Stomach (tissue), 9 donors: ENCODE results near the gene PAQR7. TPM values are rescaled to one million over a fixed set of nuclear protein-coding genes. Genes with fewer than 3 reads are reported as not detected.
"Not testable (repeated sequence)": the region's sequence is repeated elsewhere in the genome, so short reads cannot be mapped to it uniquely, and the experiment has no call there.

Experiments used
- DNase-seq, 2 donors: peaks; one replicate each; pipeline versions ENCODE4 v3.0.0 to v3.0.0-alpha.2; 2013 to 2019
- H3K27ac ChIP-seq, 5 donors: fragments of 200-600 bp in 4 of 5; sonication (generic) in 4 of 5; one replicate each; pipeline ENCODE4 v1.5.1; 2013 to 2019; ENCODE audit warnings: mild to moderate bottlenecking in 1 of 5, moderate library complexity in 1 of 5
- H3K27me3 ChIP-seq, 3 donors: fragments of 200-600 bp; sonication (generic); one replicate each; pipeline ENCODE4 v1.5.1; 2017 to 2019; ENCODE audit warnings: mixed run types in 1 of 3
- H3K36me3 ChIP-seq, 4 donors: fragments of 200-600 bp; sonication (generic); 1 replicate in 3 of 4; 2 replicates in 1 of 4; pipeline ENCODE4 v1.5.1; 2016 to 2019
- H3K4me1 ChIP-seq, 4 donors: fragments of 200-600 bp; sonication (generic); one replicate each; pipeline ENCODE4 v1.5.1; 2016 to 2019
- H3K4me3 ChIP-seq, 4 donors: fragments of 200-600 bp; sonication (generic) in 3 of 4; one replicate each; pipeline ENCODE4 v1.5.1; 2016 to 2019; ENCODE audit warnings: mild to moderate bottlenecking in 1 of 4
- H3K9me3 ChIP-seq, 4 donors: fragments of 200-600 bp; sonication (generic); one replicate each; pipeline ENCODE4 v1.5.1; 2016 to 2019
- CTCF ChIP-seq, 7 experiments: fragments of 450-650 bp in 4 of 7; fragments of 200-600 bp in 3 of 7; sonication (generic) in 3 of 7; IDR thresholded peaks; one replicate each; pipeline ENCODE4 v1.5.1; 2016 to 2019; ENCODE audit warnings: antibody characterized with exemption in 7 of 7, control low read depth in 2 of 7, mild to moderate bottlenecking in 1 of 7
- EP300 ChIP-seq: sonication (generic); formaldehyde crosslinking; IDR thresholded peaks from one replicate; pipeline ENCODE4 v1.6.1; 2017; ENCODE audit warnings: antibody characterized with exemption
- POLR2A ChIP-seq, 4 donors: fragments of 450-650 bp; IDR thresholded peaks; one replicate each; pipeline ENCODE4 v1.6.1; 2016; ENCODE audit warnings: antibody characterized with exemption in 4 of 4, control low read depth in 2 of 4, mild to moderate bottlenecking in 1 of 4, moderate library complexity in 1 of 4
- POLR2AphosphoS5 ChIP-seq, 3 donors: sonication (generic); formaldehyde crosslinking; IDR thresholded peaks; one replicate each; pipeline ENCODE4 v1.6.1; 2016; ENCODE audit warnings: antibody characterized with exemption in 3 of 3
- WGBS, 5 donors: extraction: QIAGEN DNeasy Blood & Tissue Kit in 3 of 5; methylation state at CpG; one replicate each; pipeline versions ENCODE4 v1.1.5 to v1.1.7; 2013 to 2018; 5-methylcytosine and 5-hydroxymethylcytosine counted together
- intact Hi-C: fragments of 100-400 bp; cut with DNase I; formaldehyde crosslinking; loops from one replicate; pipeline ENCODE4 v1.15.1; 2023; ENCODE audit warnings: low total_unique reads
- polyA plus RNA-seq, 3 donors: library from polyadenylated mRNA; stranded (reverse); fragments of 200-250 nt; gene quantifications; one replicate each; pipeline ENCODE4 v1.2.3, GENCODE V29; 2013
- total RNA-seq, 5 donors: library from RNA; depleted of rRNA; stranded (reverse); fragments of >200 nt; gene quantifications; one replicate each; pipeline versions ENCODE4 v1.1.0 to v1.2.3, GENCODE V29; 2014 to 2016
- donor health status: healthy with polysubstance abuse.
- donor health status: Bipolar disorder and iron deficiency.
- donor health status: healthy.

PAQR7 gene
- total and polyA plus RNA-seq, 8 donors = 1.8 to 10.5 (median 5.4) TPM

- Histone ChIP-seq H3K27ac (no peak overlapping the region), H3K36me3 (no peaks in the 10 kb centered on the region), H3K9me3 (no peaks in the 10 kb centered on the region), H3K4me3 (no peak overlapping the region), H3K4me1 (no peaks in the 10 kb centered on the region), H3K27me3 (no peaks in the 10 kb centered on the region)
- TF ChIP-seq POLR2AphosphoS5 (IDR thresholded peaks at IDR 0.05) (no peak), CTCF (IDR thresholded peaks at IDR 0.05) (no peak), EP300 (no peak), POLR2A (IDR thresholded peaks at IDR 0.05) (no peak)
- DNase-seq = no peak
- intact Hi-C loops = no loop called here
- 73 to 91% (median 86%) methylated on average over 1 of the region's 1 CpG for WGBS, 5 donors
Observed at GRCh38 chr1:25848531-25848930, 27.0 kb downstream of the PAQR7 start.

- Histone ChIP-seq H3K4me3 (no peak overlapping the region), H3K9me3 (no peaks in the 10 kb centered on the region), H3K27me3 (no peaks in the 10 kb centered on the region), H3K36me3 (no peaks in the 10 kb centered on the region), H3K4me1 (no peaks in the 10 kb centered on the region), H3K27ac (no peak overlapping the region)
- 69 to 75% (median 74%) methylated on average over 4 of the region's 4 CpGs for WGBS, 5 donors
- DNase-seq = no peak
- intact Hi-C loops = no loop called here
- TF ChIP-seq POLR2A (IDR thresholded peaks at IDR 0.05) = no peak
- no peak for TF ChIP-seq CTCF (IDR thresholded peaks at IDR 0.05)
- TF ChIP-seq EP300 = no peak
- no peak for TF ChIP-seq POLR2AphosphoS5 (IDR thresholded peaks at IDR 0.05)
Observed at GRCh38 chr1:25847929-25848328, 27.6 kb downstream of the PAQR7 start.

- Histone ChIP-seq H3K27ac (no peak overlapping the region), H3K9me3 (no peaks in the 10 kb centered on the region), H3K36me3 (no peaks in the 10 kb centered on the region), H3K27me3 (no peaks in the 10 kb centered on the region), H3K4me3 (no peak overlapping the region), H3K4me1 (no peaks in the 10 kb centered on the region)
- DNase-seq = no peak
- no peak for TF ChIP-seq CTCF (IDR thresholded peaks at IDR 0.05)
- WGBS, 5 donors = 77 to 88% (median 85%) methylated on average over 5 of the region's 5 CpGs
- intact Hi-C loops = no loop called here
Observed at GRCh38 chr1:25845664-25846063, 29.8 kb downstream of the PAQR7 start.

- Histone ChIP-seq H3K4me1 (no peaks in the 10 kb centered on the region), H3K4me3 (no peak overlapping the region), H3K9me3 (no peaks in the 10 kb centered on the region), H3K36me3 (no peaks in the 10 kb centered on the region), H3K27ac (no peak overlapping the region), H3K27me3 (no peaks in the 10 kb centered on the region)
- intact Hi-C loops = no loop called here
- 87 to 91% (median 89%) methylated on average over 3 of the region's 3 CpGs for WGBS, 5 donors
- DNase-seq = no peak
- TF ChIP-seq POLR2AphosphoS5 (IDR thresholded peaks at IDR 0.05) (no peak), POLR2A (IDR thresholded peaks at IDR 0.05) (no peak)
Observed at GRCh38 chr1:25844536-25845337, 30.8 kb downstream of the PAQR7 start.

- no peaks in the 10 kb centered on the region for H3K36me3 ChIP-seq
- 87 to 93% (median 89%) methylated on average over 3 of the region's 3 CpGs for WGBS, 5 donors
- no peak overlapping the region for H3K27ac ChIP-seq
- TF ChIP-seq POLR2A (IDR thresholded peaks at IDR 0.05) (no peak), EP300 (no peak), CTCF (IDR thresholded peaks at IDR 0.05) (no peak), POLR2AphosphoS5 (IDR thresholded peaks at IDR 0.05) (no peak)
- intact Hi-C loops = no loop called here
- no peaks in the 10 kb centered on the region for H3K9me3 ChIP-seq
- DNase-seq = no peak
- H3K4me3 ChIP-seq = no peak overlapping the region
- no peaks in the 10 kb centered on the region for H3K27me3 ChIP-seq
- H3K4me1 ChIP-seq = no peaks in the 10 kb centered on the region
Observed at GRCh38 chr1:25843483-25843882, 32.0 kb downstream of the PAQR7 start.

GRCh38 chr1:25839808-25840207 lies 35.7 kb downstream of the PAQR7 start:
- DNase-seq, H3K27me3 ChIP-seq, H3K9me3 ChIP-seq, H3K27ac ChIP-seq, H3K4me3 ChIP-seq, intact Hi-C loops: not testable (repeated sequence)
- 96 to 98% (median 97%) methylated on average over 4 of the region's 4 CpGs for WGBS, 5 donors
- H3K36me3 ChIP-seq = peaks cover 0 to 13% (median 3%) of the 10 kb centered on the region in 4 donors
- peaks cover 0 to 12% (median 7%) of the 10 kb centered on the region in 4 donors for H3K4me1 ChIP-seq
